ENCODE data around the gene MRI1. TPM values are rescaled to one million over a fixed set of nuclear protein-coding genes. Genes with fewer than 3 reads are reported as not detected.

Gene MRI1
- total RNA-seq, 2 donors from 2014 or later: 31.3 to 31.8 TPM

- intact Hi-C loops (cut with DNase I, micrococcal nuclease): no loop called here
- DNase-seq: no peak
- no peak for ATAC-seq
These were observed 44.5 kb downstream of the MRI1 start for GRCh38 chr19:13808856-13809255.

DNA sequence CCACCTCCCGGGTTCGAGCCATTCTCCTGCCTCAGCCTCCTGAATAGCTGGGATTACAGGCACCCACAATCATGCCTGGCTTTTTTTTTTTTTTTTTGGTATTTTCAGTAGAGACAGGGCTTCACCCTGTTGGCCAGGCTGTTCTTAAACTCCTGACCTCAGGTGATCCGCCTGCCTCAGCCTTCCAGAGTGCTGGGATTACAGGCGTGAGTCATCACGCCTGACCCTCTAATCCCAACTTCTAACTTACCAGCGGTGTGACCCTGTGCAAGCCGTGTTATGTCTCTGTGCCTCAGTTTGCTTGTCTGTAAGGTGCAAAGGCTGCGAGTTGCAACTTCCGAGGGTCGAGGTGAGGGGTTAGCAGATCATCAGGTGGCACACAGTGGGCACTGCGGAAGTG is 48.2 kb downstream of the MRI1 start:
- ATAC-seq (no peak), DNase-seq (no peak)
- intact Hi-C loops (cut with DNase I, micrococcal nuclease): no loop called here

DNA sequence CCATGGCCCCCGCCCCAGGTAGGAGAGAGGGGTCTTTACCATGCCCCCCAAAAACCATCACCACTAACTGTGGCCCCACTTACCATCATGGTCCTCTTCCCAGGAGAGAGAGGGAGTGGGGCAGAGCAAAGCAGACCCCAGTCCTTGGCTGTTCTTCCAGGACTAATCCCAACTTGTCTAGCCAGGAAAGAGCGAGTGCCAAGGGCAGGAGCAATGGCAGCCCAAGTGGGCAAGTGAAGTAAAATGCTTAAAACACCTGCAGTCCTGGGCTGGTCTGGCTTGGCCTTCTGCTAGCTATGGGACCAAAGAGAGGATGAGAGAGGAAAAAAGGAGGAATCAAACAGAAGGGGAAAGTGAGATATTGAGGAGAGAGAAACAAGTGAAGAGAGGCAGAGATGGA is 48.8 kb downstream of the MRI1 start:
- intact Hi-C loops (cut with DNase I, micrococcal nuclease): no loop called here
- ATAC-seq: no peak
- no peak for DNase-seq

- intact Hi-C loops (cut with DNase I, micrococcal nuclease): no loop called here
- DNase-seq (no peak), ATAC-seq (no peak)
These were observed 50.2 kb downstream of the MRI1 start for GRCh38 chr19:13814550-13814949.

DNA sequence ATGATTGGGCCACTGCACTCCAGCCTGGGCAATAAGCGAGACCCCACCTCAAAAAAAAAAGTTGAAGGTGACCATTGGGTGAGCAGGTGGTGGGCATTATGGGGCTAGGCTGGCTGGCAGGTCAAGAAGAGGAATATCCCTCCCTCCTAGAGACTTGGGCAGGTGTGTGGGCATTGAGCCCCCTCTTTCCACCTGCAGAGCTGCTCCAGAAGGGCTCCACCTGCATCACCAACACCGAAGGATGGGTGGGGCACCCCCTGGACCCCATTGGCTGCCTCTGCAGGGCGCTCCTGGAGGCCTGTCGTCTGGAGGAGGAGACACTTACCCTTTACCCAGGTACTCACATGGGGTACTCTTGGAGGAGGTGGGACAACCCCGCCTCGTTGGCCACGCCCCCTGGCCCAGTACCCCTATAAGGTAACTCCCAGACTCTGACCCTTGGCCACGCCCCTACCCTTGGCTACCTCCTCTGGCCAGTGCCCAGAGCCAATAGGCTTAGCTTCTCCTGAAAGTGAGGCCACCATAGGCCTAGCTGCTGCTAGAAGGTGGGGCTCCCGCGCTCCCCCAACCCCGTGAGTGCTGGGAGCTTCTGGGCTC is 52.8 kb downstream of the MRI1 start:
- intact Hi-C loops (cut with DNase I, micrococcal nuclease): no loop called here
- DNase-seq: peak; percentile 87 to 89
- peak; percentile 73 for ATAC-seq

GRCh38 chr19:13817615-13818371 is 53.5 kb downstream of the MRI1 start:
- ATAC-seq (peak; percentile 86), DNase-seq (peak; percentile 90 to 95)
- intact Hi-C loops (cut with DNase I, micrococcal nuclease): no loop called here

- intact Hi-C loops (cut with DNase I, micrococcal nuclease): no loop called here
- DNase-seq (no peak), ATAC-seq (no peak)
These were observed 54.9 kb downstream of the MRI1 start for GRCh38 chr19:13819238-13819637.

- DNase-seq (no peak), ATAC-seq (no peak)
- intact Hi-C loops (cut with DNase I, micrococcal nuclease): no loop called here
These were observed 57.0 kb downstream of the MRI1 start for GRCh38 chr19:13821292-13821691.

- DNase-seq (no peak), ATAC-seq (no peak)
- intact Hi-C loops (cut with DNase I, micrococcal nuclease): no loop called here
These were observed 58.9 kb downstream of the MRI1 start for GRCh38 chr19:13823256-13823655.

Other genes starting within 250 kb of the MRI1 start
- gene C19orf53, start 9.9 kb downstream of the MRI1 start, total RNA-seq: 10 to 100 TPM; 44.9 to 46.7 TPM
- 1 to 10 TPM; 3.0 TPM for gene ZSWIM4, start 30.9 kb downstream of the MRI1 start, total RNA-seq
- under 1 TPM in 1 of 2 donors, not detected in 1; 0.56 TPM for gene NANOS3, start 112.6 kb downstream of the MRI1 start, total RNA-seq
- gene BRME1, start 141.6 kb downstream of the MRI1 start, total RNA-seq: 1 to 10 TPM; 7.9 to 9.1 TPM
- 100 to 1,000 TPM in 1 of 2 donors, 10 to 100 TPM in 1; 90.8 to 132 TPM for gene CC2D1A, start 141.7 kb downstream of the MRI1 start, total RNA-seq
- gene PODNL1, start 173.9 kb downstream of the MRI1 start, total RNA-seq: 1 to 10 TPM; 2.7 to 5.3 TPM
- 10 to 100 TPM; 30.5 to 33.9 TPM for gene DCAF15, start 188.0 kb downstream of the MRI1 start, total RNA-seq
- gene RFX1, start 241.8 kb downstream of the MRI1 start, total RNA-seq: 10 to 100 TPM; 11.6 to 12.0 TPM

Data from left colon (tissue), 2 donors.